Measurements from ENCODE around the gene FAM124A. TPM values are rescaled to one million over a fixed set of nuclear protein-coding genes. Genes with fewer than 3 reads are reported as not detected.

FAM124A gene
- total and polyA plus RNA-seq, 10 of the 15 experiments (the other 5 are each of a cell fraction or from before 2014, with no cell fraction given) = not detected

DNA sequence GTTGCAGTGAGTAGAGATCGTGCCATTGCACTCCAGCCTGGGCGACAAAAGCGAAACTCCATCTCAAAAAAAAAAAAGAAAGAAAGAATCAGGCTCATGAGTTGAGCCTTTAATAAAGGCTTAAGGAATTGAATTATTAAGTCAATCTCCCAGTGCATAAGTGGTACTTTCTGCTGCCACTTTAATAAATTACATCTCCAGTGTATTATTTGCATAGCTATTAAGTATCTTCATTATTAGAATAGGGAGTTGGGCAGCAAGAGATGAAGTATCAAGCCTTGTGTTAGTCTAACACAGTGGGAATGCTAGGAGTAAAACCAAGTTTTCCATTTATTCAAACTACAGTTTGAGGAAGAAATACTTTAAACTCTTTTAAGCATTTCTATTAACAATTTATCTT, 15.6 kb upstream of the FAM124A start:
- H2AFZ ChIP-seq (ENCODE audit: control insufficient read depth, low read depth, low read length) = no peak overlapping the region
- H3K4me3 ChIP-seq = no peak overlapping the region
- POLR2A ChIA-PET = no interaction called here
- BruUV-seq (replicated peaks) = no TSS peak
- in situ Hi-C loops (cut with MboI) (no loop called here), intact Hi-C loops (cut with micrococcal nuclease; ENCODE audit: unreplicated experiment) (no loop called here)
- H3K27ac ChIP-seq (ENCODE audit: control insufficient read depth, insufficient read depth) = no peak overlapping the region
- SMC1A ChIA-PET (ENCODE audit: uncharacterized antibody, unreplicated experiment) = interaction anchor here (0.8 to 1.0 kb wide), 2 partner anchors 9 to 22 kb away, joined by 3 read pairs; no protein-coding TSS in a partner anchor
- ATAC-seq = no peak
- RAD21 ChIA-PET (ENCODE audit: unreplicated experiment) = no interaction called here
- no peaks in the 10 kb centered on the region for H3K79me2 ChIP-seq (ENCODE audit: control insufficient read depth, insufficient read depth, low read length)
- DNase-seq (ENCODE audit: low read depth, low spot score) = no peak
- H3K36me3 ChIP-seq (ENCODE audit: control insufficient read depth in 2 of 2, insufficient read depth in 2 of 2, low read length in 1 of 2) = no peaks in the 10 kb centered on the region
- no peaks in the 10 kb centered on the region for H4K20me1 ChIP-seq (ENCODE audit: control insufficient read depth, insufficient read depth)
- H3K4me2 ChIP-seq (ENCODE audit: control insufficient read depth, insufficient read depth) = no peak overlapping the region
- H3K9me3 ChIP-seq (replicated peaks; ENCODE audit: control insufficient read depth, insufficient read depth, low read length) = no peaks in the 10 kb centered on the region
- CTCF ChIA-PET = interaction anchor here (1.5 kb wide), 1 partner anchor 12 kb away, joined by 4 read pairs; no protein-coding TSS in a partner anchor
- H3K27me3 ChIP-seq (replicated peaks in 1 of 2; ENCODE audit: control insufficient read depth in 2 of 2, insufficient read depth in 2 of 2, low read length in 1 of 2) = no peaks in the 10 kb centered on the region; a peak in 1 of 4 replicates
- H3K4me1 ChIP-seq (ENCODE audit: control insufficient read depth, insufficient read depth, low read length) = no peaks in the 10 kb centered on the region
- FAIRE-seq = no peak
- 84% methylated on average over 3 of the region's 3 CpGs for WGBS (ENCODE audit: insufficient coverage, insufficient replicate concordance, low lambda C conversion rate, missing lambda C conversion rate)
- no peak overlapping the region for H3K9ac ChIP-seq (ENCODE audit: control insufficient read depth, insufficient read depth, low read length)
- TF ChIP-seq, protein P1, sequence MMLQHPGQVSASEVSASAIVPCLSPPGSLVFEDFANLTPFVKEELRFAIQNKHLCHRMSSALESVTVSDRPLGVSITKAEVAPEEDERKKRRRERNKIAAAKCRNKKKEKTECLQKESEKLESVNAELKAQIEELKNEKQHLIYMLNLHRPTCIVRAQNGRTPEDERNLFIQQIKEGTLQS (IDR thresholded peaks at IDR 0.05; ENCODE audit: borderline replicate concordance, extremely low read depth, low read depth, low read length) = no peak
- TF ChIP-seq POLR2AphosphoS5 (IDR thresholded peaks at IDR 0.05; ENCODE audit: low read length) (no peak), KLF5 (IDR thresholded peaks at IDR 0.05; ENCODE audit: partially characterized antibody) (no peak), MYC (IDR thresholded peaks at IDR 0.05; ENCODE audit: insufficient read depth, insufficient read length, insufficient replicate concordance, low read length, severe bottlenecking) (no peak), ASH2L (IDR thresholded peaks at IDR 0.05; ENCODE audit: borderline replicate concordance, low read depth) (no peak), YBX1 (IDR thresholded peaks at IDR 0.05) (no peak), NFYA (IDR thresholded peaks at IDR 0.05; ENCODE audit: borderline replicate concordance, low read depth, low read length) (no peak), ZZZ3 (IDR thresholded peaks at IDR 0.05; ENCODE audit: control insufficient read depth, insufficient read length, low read depth) (no peak), PAX5 (IDR thresholded peaks at IDR 0.05; ENCODE audit: borderline replicate concordance, low read depth, low read length) (no peak)
- TF ChIP-seq, protein P2, sequence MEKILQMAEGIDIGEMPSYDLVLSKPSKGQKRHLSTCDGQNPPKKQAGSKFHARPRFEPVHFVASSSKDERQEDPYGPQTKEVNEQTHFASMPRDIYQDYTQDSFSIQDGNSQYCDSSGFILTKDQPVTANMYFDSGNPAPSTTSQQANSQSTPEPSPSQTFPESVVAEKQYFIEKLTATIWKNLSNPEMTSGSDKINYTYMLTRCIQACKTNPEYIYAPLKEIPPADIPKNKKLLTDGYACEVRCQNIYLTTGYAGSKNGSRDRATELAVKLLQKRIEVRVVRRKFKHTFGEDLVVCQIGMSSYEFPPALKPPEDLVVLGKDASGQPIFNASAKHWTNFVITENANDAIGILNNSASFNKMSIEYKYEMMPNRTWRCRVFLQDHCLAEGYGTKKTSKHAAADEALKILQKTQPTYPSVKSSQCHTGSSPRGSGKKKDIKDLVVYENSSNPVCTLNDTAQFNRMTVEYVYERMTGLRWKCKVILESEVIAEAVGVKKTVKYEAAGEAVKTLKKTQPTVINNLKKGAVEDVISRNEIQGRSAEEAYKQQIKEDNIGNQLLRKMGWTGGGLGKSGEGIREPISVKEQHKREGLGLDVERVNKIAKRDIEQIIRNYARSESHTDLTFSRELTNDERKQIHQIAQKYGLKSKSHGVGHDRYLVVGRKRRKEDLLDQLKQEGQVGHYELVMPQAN (conservative IDR thresholded peaks at IDR 0.05) = no peak
- TF ChIP-seq, protein P3, sequence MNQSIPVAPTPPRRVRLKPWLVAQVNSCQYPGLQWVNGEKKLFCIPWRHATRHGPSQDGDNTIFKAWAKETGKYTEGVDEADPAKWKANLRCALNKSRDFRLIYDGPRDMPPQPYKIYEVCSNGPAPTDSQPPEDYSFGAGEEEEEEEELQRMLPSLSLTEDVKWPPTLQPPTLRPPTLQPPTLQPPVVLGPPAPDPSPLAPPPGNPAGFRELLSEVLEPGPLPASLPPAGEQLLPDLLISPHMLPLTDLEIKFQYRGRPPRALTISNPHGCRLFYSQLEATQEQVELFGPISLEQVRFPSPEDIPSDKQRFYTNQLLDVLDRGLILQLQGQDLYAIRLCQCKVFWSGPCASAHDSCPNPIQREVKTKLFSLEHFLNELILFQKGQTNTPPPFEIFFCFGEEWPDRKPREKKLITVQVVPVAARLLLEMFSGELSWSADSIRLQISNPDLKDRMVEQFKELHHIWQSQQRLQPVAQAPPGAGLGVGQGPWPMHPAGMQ (IDR thresholded peaks at IDR 0.05; ENCODE audit: borderline replicate concordance) = no peak
- TF ChIP-seq, protein P4, sequence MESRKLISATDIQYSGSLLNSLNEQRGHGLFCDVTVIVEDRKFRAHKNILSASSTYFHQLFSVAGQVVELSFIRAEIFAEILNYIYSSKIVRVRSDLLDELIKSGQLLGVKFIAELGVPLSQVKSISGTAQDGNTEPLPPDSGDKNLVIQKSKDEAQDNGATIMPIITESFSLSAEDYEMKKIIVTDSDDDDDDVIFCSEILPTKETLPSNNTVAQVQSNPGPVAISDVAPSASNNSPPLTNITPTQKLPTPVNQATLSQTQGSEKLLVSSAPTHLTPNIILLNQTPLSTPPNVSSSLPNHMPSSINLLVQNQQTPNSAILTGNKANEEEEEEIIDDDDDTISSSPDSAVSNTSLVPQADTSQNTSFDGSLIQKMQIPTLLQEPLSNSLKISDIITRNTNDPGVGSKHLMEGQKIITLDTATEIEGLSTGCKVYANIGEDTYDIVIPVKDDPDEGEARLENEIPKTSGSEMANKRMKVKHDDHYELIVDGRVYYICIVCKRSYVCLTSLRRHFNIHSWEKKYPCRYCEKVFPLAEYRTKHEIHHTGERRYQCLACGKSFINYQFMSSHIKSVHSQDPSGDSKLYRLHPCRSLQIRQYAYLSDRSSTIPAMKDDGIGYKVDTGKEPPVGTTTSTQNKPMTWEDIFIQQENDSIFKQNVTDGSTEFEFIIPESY (IDR thresholded peaks at IDR 0.05) = no peak
- TF ChIP-seq, protein P5, sequence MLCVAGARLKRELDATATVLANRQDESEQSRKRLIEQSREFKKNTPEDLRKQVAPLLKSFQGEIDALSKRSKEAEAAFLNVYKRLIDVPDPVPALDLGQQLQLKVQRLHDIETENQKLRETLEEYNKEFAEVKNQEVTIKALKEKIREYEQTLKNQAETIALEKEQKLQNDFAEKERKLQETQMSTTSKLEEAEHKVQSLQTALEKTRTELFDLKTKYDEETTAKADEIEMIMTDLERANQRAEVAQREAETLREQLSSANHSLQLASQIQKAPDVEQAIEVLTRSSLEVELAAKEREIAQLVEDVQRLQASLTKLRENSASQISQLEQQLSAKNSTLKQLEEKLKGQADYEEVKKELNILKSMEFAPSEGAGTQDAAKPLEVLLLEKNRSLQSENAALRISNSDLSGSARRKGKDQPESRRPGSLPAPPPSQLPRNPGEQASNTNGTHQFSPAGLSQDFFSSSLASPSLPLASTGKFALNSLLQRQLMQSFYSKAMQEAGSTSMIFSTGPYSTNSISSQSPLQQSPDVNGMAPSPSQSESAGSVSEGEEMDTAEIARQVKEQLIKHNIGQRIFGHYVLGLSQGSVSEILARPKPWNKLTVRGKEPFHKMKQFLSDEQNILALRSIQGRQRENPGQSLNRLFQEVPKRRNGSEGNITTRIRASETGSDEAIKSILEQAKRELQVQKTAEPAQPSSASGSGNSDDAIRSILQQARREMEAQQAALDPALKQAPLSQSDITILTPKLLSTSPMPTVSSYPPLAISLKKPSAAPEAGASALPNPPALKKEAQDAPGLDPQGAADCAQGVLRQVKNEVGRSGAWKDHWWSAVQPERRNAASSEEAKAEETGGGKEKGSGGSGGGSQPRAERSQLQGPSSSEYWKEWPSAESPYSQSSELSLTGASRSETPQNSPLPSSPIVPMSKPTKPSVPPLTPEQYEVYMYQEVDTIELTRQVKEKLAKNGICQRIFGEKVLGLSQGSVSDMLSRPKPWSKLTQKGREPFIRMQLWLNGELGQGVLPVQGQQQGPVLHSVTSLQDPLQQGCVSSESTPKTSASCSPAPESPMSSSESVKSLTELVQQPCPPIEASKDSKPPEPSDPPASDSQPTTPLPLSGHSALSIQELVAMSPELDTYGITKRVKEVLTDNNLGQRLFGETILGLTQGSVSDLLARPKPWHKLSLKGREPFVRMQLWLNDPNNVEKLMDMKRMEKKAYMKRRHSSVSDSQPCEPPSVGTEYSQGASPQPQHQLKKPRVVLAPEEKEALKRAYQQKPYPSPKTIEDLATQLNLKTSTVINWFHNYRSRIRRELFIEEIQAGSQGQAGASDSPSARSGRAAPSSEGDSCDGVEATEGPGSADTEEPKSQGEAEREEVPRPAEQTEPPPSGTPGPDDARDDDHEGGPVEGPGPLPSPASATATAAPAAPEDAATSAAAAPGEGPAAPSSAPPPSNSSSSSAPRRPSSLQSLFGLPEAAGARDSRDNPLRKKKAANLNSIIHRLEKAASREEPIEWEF (IDR thresholded peaks at IDR 0.05; ENCODE audit: insufficient replicate concordance, low read depth, low read length) = no peak

All from GM12878 (cell line).